ENCODE data around the gene TNFRSF1A.

The TNFRSF1A gene

DNA sequence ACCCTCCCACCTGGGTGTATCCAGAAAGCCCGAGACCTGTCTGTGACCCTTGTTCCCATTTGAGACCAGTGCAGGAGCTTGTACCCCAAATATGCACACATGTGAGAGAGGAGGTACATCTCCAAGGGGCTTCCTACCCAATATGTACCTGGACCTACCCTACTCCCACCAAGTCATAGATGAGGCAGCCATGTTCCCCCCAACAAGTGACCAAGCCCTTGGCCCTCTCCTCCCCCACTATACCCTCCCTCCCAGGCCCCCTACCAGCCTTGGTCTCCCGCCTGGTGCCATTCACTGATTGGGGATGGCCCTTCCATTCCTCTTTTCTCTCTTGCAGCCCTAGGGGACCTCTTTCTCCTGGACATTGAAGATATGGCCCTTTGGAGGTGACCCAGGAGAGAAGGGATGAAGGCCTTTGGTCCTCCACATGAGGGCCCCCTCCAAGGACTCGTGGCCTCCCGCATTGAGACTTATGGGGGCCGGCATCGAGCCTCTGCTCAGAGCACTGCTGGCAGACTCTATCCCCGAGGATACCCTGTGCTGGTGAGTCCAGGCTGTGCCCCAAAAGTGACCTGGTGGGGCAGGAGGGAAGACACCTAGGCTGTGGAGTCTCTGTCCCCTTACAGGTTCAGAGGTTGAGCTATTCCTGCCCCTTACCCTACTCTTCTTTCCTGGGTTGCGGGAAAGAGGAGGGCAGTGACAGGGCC is 29.9 kb downstream of the TNFRSF1A start:
- DNase-seq (ENCODE audit: insufficient read length, low spot score) (no peak), FAIRE-seq (no peak)
- no peak for TF ChIP-seq POU2F2 (IDR thresholded peaks at IDR 0.05; ENCODE audit: low read depth, low read length)

GRCh38 chr12:6310771-6311610 is 30.9 kb downstream of the TNFRSF1A start:
- TF ChIP-seq POLR2AphosphoS5 (IDR thresholded peaks at IDR 0.05; ENCODE audit: low read depth, low read length) (no peak), TAF1 (IDR thresholded peaks at IDR 0.05; ENCODE audit: low read depth, low read length) (no peak), SPI1 (IDR thresholded peaks at IDR 0.05; ENCODE audit: low read depth, low read length) (no peak), POLR2A (IDR thresholded peaks at IDR 0.05; ENCODE audit: low read depth, low read length) (no peak), PAX5 (IDR thresholded peaks at IDR 0.05; ENCODE audit: insufficient read depth, low read length, severe bottlenecking) (no peak), POU2F2 (IDR thresholded peaks at IDR 0.05; ENCODE audit: low read depth, low read length) (no peak)
- FAIRE-seq, result no peak
- no peak for DNase-seq (ENCODE audit: insufficient read length, low spot score)

DNA sequence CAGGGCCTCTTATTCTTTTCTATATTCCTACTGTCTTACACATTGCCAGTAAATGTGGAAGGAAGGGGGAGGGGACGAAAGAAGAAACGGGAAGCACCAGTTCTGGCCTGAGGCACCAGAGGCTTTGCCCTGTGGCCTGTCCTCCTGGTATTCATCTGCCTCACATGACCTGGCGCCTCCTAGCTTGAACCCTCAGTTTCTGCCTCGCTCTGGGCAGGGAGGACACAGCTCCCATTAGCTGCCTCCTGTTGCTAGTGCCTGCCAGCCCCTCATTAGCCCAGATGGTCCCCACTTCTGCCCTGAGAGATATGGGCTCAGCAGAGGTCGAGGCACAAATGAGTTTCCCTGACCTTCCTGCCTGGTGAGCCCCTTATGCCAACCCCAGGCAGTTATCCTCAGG is 34.3 kb downstream of the TNFRSF1A start:
- FAIRE-seq (no peak), DNase-seq (ENCODE audit: insufficient read length, low spot score) (no peak)
- TF ChIP-seq PAX5 (IDR thresholded peaks at IDR 0.05; ENCODE audit: insufficient read depth, low read length, severe bottlenecking) (no peak), SPI1 (IDR thresholded peaks at IDR 0.05; ENCODE audit: low read depth, low read length) (no peak), POU2F2 (IDR thresholded peaks at IDR 0.05; ENCODE audit: low read depth, low read length) (no peak), POLR2AphosphoS5 (IDR thresholded peaks at IDR 0.05; ENCODE audit: low read depth, low read length) (no peak), TAF1 (IDR thresholded peaks at IDR 0.05; ENCODE audit: low read depth, low read length) (no peak), POLR2A (IDR thresholded peaks at IDR 0.05; ENCODE audit: low read depth, low read length) (no peak)

DNA sequence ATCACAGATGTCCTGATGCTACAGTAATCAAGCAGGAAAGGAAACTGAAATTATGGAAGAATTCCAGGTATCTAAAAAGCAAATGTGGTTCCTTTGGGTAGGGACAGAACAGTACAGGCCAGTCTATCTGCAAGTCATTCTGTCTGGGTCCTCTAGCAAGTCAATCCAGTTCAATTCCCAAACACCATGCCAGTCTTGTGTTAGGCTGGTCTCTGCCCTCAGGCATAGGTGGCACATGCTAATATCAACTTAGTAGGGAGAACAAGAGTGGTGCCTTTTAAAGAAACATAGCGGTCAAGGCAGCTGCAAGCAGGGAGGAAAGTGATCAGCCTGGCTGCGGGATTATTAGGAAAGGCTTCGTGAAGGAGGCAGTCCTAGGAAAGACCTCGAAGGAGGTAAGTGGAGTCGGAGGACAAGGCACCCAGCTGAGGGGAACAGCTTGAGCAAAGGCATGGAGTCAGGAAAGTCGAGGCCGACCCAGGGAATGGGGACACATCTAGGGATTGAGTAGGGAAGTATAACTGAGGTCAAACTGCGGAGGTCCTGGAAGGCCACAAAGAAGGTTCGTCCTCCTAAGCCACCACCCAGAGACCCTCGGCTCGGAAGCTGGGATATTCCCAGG is 35.2 kb downstream of the TNFRSF1A start:
- no peak for DNase-seq (ENCODE audit: insufficient read length, low spot score)
- no peak for FAIRE-seq
- TF ChIP-seq TAF1 (IDR thresholded peaks at IDR 0.05; ENCODE audit: low read depth, low read length), result no peak
- TF ChIP-seq PAX5 (IDR thresholded peaks at IDR 0.05; ENCODE audit: insufficient read depth, low read length, severe bottlenecking), result no peak
- TF ChIP-seq POU2F2 (IDR thresholded peaks at IDR 0.05; ENCODE audit: low read depth, low read length), result no peak

DNA sequence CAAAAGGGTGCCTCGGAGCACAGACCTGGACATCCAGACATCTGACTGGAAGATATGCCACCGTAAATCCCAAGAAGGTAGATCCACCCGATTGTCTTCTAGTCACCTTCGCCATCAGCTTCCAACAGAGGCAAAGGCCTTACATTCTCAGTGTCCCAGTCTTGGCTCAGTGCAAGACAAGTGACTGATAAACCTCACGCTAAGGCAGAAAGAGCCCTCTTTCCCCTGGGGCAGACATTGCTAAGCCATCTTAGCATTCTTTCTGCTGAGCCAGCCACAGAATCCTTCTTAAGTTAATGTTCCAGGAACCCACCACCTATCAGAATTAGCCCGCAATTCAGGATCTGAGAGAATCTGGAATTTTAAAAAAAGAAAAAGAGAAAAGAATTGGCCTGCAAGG is 35.7 kb downstream of the TNFRSF1A start:
- TF ChIP-seq POLR2A (IDR thresholded peaks at IDR 0.05; ENCODE audit: low read depth, low read length) (no peak), PAX5 (IDR thresholded peaks at IDR 0.05; ENCODE audit: insufficient read depth, low read length, severe bottlenecking) (no peak), POLR2AphosphoS5 (IDR thresholded peaks at IDR 0.05; ENCODE audit: low read depth, low read length) (no peak), POU2F2 (IDR thresholded peaks at IDR 0.05; ENCODE audit: low read depth, low read length) (no peak), TAF1 (IDR thresholded peaks at IDR 0.05; ENCODE audit: low read depth, low read length) (no peak)
- DNase-seq (ENCODE audit: insufficient read length, low spot score) (no peak), FAIRE-seq (no peak)

DNA sequence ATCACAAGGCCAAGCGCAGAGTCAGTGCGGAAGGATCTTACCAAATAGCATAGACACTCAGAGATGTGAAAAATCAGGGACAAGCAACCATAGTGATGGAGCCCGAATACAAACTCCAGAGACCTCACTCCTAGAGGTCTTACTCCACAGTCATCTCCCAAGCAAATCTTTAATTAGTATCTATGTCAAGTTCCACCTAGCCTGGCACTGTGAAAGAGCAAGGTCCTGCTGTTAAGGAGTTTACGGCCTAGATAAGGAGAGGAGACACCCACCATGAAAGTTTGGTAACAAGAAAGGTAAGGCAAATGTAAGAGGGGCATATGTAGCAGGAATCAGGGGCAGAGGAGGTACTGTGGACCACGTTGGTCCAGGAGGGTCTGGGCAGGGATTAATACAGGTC is 38.8 kb downstream of the TNFRSF1A start:
- FAIRE-seq (no peak), DNase-seq (ENCODE audit: insufficient read length, low spot score) (no peak)
- TF ChIP-seq PAX5 (IDR thresholded peaks at IDR 0.05; ENCODE audit: insufficient read depth, low read length, severe bottlenecking) (no peak), TAF1 (IDR thresholded peaks at IDR 0.05; ENCODE audit: low read depth, low read length) (no peak), POLR2AphosphoS5 (IDR thresholded peaks at IDR 0.05; ENCODE audit: low read depth, low read length) (no peak), POU2F2 (IDR thresholded peaks at IDR 0.05; ENCODE audit: low read depth, low read length) (no peak), POLR2A (IDR thresholded peaks at IDR 0.05; ENCODE audit: low read depth, low read length) (no peak), SPI1 (IDR thresholded peaks at IDR 0.05; ENCODE audit: low read depth, low read length) (no peak)

DNA sequence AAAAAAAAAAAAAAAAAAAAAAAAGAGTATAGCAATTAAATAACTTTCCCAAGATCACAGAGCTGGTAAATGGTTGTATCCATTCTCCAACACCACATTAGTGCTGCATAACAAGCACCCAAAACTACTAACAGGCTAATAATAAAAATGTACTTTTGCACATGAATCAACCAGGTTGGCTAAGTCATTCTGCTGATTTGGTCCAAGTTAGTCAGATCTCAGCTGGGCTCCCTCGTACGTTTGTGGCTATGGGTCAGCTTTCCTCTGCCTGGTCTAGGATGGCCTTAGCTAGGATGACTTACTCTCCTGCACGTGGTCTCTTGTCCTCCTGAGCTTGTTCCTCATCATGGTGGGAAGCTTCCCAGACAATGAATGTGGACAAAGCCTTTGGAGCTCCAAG is 39.3 kb downstream of the TNFRSF1A start:
- no peak for DNase-seq (ENCODE audit: insufficient read length, low spot score)
- TF ChIP-seq POLR2AphosphoS5 (IDR thresholded peaks at IDR 0.05; ENCODE audit: low read depth, low read length) (no peak), SPI1 (IDR thresholded peaks at IDR 0.05; ENCODE audit: low read depth, low read length) (no peak), POLR2A (IDR thresholded peaks at IDR 0.05; ENCODE audit: low read depth, low read length) (no peak), TAF1 (IDR thresholded peaks at IDR 0.05; ENCODE audit: low read depth, low read length) (no peak), POU2F2 (IDR thresholded peaks at IDR 0.05; ENCODE audit: low read depth, low read length) (no peak), PAX5 (IDR thresholded peaks at IDR 0.05; ENCODE audit: insufficient read depth, low read length, severe bottlenecking) (no peak)
- FAIRE-seq, result no peak

- TF ChIP-seq POU2F2 (IDR thresholded peaks at IDR 0.05; ENCODE audit: low read depth, low read length), result no peak
- TF ChIP-seq PAX5 (IDR thresholded peaks at IDR 0.05; ENCODE audit: insufficient read depth, low read length, severe bottlenecking), result no peak
- TF ChIP-seq POLR2AphosphoS5 (IDR thresholded peaks at IDR 0.05; ENCODE audit: low read depth, low read length), result no peak
- TF ChIP-seq SPI1 (IDR thresholded peaks at IDR 0.05; ENCODE audit: low read depth, low read length), result no peak
- no peak for TF ChIP-seq TAF1 (IDR thresholded peaks at IDR 0.05; ENCODE audit: low read depth, low read length)
- no peak for TF ChIP-seq POLR2A (IDR thresholded peaks at IDR 0.05; ENCODE audit: low read depth, low read length)
- FAIRE-seq (peak; percentile 20), DNase-seq (ENCODE audit: insufficient read length, low spot score) (no peak)
Measured at GRCh38 chr12:6301721-6302120, 40.2 kb downstream of the TNFRSF1A start.

DNA sequence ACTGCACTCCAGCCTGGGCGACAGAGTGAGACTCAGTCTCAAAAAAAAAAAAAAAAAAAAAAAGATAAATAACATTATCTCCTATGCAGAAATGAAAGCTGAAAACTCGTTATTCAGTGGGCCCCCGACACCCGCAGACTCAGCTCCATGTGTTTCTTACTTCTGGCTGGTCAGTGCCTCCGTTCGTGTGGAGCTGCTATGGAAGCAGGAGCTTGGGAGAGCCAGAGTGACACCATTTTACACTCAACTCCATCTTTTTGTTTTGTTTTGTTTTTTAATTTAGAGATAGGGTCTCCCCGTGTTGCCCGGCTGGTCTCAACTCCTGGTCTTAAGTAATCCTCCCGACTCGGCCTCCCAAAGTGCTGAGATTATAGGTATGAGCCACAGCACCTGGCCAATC is 44.7 kb downstream of the TNFRSF1A start:
- TF ChIP-seq SPI1 (IDR thresholded peaks at IDR 0.05; ENCODE audit: low read depth, low read length), result no peak
- TF ChIP-seq TAF1 (IDR thresholded peaks at IDR 0.05; ENCODE audit: low read depth, low read length), result no peak
- TF ChIP-seq POU2F2 (IDR thresholded peaks at IDR 0.05; ENCODE audit: low read depth, low read length), result no peak
- no peak for TF ChIP-seq PAX5 (IDR thresholded peaks at IDR 0.05; ENCODE audit: insufficient read depth, low read length, severe bottlenecking)
- TF ChIP-seq POLR2AphosphoS5 (IDR thresholded peaks at IDR 0.05; ENCODE audit: low read depth, low read length), result no peak
- no peak for TF ChIP-seq POLR2A (IDR thresholded peaks at IDR 0.05; ENCODE audit: low read depth, low read length)
- DNase-seq (ENCODE audit: insufficient read length, low spot score) (no peak), FAIRE-seq (no peak)

Data from GM12891 (cell line).